A549 (cell line): ENCODE results near the gene ARL3. TPM values are rescaled to one million over a fixed set of nuclear protein-coding genes. Genes with fewer than 3 reads are reported as not detected.

ENCODE experiments used
- ATAC-seq, 2 experiments: fragments of 200-7000 bp in 1 of 2; fragments of >200 bp in 1 of 2; cut with Nextera tagmentation in 1 of 2; cut with Tn5 transposase in 1 of 2; 3 replicates each; pipeline versions ENCODE4 v1.8.0 to v1.9.1; 2018 to 2020; ENCODE audit warnings: mild to moderate bottlenecking in 1 of 2, moderate library complexity in 1 of 2
- CTCF ChIA-PET: fragments of 300-600 bp; sonication (Branson Sonifier 250); formaldehyde crosslinking; extraction: SDS; loops from one replicate; lab custom pipeline; 2021; ENCODE audit warnings: antibody characterized with exemption, inconsistent platforms; lab: Yijun Ruan, JAX
- POLR2A ChIA-PET: fragments of 350-600 bp; formaldehyde crosslinking; extraction: SDS; loops from one replicate; lab custom pipeline; 2021; ENCODE audit warnings: antibody characterized with exemption, inconsistent platforms; lab: Yijun Ruan, JAX
- DNase-seq, 2 experiments: peaks; one replicate each; pipeline versions ENCODE4 v3.0.0 to v3.0.0-alpha.2; 2011 to 2016; ENCODE audit warnings: low read depth in 1 of 2, low spot score in 1 of 2
- FAIRE-seq: peaks from 2 replicates; lab custom pipeline; 2011; peaks lifted over from hg19 to GRCh38; lab: Jason Lieb, UNC
- H3K27ac ChIP-seq, 2 experiments: fragments of >200 bp; sonication (Bioruptor Twin); formaldehyde crosslinking; 3 replicates each; pipeline ENCODE4 v1.5.1; 2016 to 2017
- H3K4me1 ChIP-seq: fragments of >200 bp; sonication (Bioruptor Twin); formaldehyde crosslinking; 3 replicates; pipeline ENCODE4 v1.6.1; 2016
- H3K4me2 ChIP-seq: fragments of >200 bp; sonication (Bioruptor Twin); formaldehyde crosslinking; 3 replicates; pipeline ENCODE4 v1.6.1; 2016
- H3K4me3 ChIP-seq: fragments of >200 bp; sonication (Bioruptor Twin); formaldehyde crosslinking; 3 replicates; pipeline ENCODE4 v1.5.1; 2016
- H3K9me3 ChIP-seq: fragments of >200 bp; sonication (Bioruptor Twin); formaldehyde crosslinking; 3 replicates; pipeline ENCODE4 v1.6.1; 2016
- BHLHE40 ChIP-seq: IDR thresholded peaks from 2 replicates; pipeline ENCODE4 v1.6.1; 2012; ENCODE audit warnings: low read depth, low read length, inconsistent platforms
- CBX2 ChIP-seq: fragments of 200-600 bp; sonication (generic); IDR thresholded peaks from 2 replicates; pipeline ENCODE4 v1.6.1; 2016; ENCODE audit warnings: low read depth, mild to moderate bottlenecking, borderline replicate concordance
- EP300 ChIP-seq, 2 experiments: fragments of >200 bp; sonication (Bioruptor Twin); formaldehyde crosslinking; IDR thresholded peaks; 2 replicates in 1 of 2; 3 replicates in 1 of 2; pipeline ENCODE4 v1.6.1; 2016 to 2017
- FOSB ChIP-seq: fragments of 250-450 bp; sonication (Bioruptor Pico); IDR thresholded peaks from 2 replicates; pipeline ENCODE4 v1.5.0; 2020; ENCODE audit warnings: mild to moderate bottlenecking, moderate library complexity
- FOXS1 ChIP-seq: fragments of 250-450 bp; sonication (Bioruptor Pico); IDR thresholded peaks from 2 replicates; pipeline ENCODE4 v1.5.0; 2020; ENCODE audit warnings: mild to moderate bottlenecking, moderate library complexity
- HDAC2 ChIP-seq: fragments of 200-600 bp; sonication (generic); IDR thresholded peaks from 2 replicates; pipeline ENCODE4 v1.6.1; 2016
- HEYL ChIP-seq: fragments of 250-450 bp; sonication (Bioruptor Pico); IDR thresholded peaks from 2 replicates; pipeline ENCODE4 v1.8.0; 2021; ENCODE audit warnings: mild to moderate bottlenecking, moderate library complexity
- MAFK ChIP-seq: fragments of 450-650 bp; IDR thresholded peaks from 2 replicates; pipeline ENCODE4 v1.6.1; 2014; ENCODE audit not compliant: partially characterized antibody
- MYC ChIP-seq: IDR thresholded peaks from 2 replicates; pipeline ENCODE4 v1.6.1; 2012; ENCODE audit warnings: mild to moderate bottlenecking, inconsistent platforms, low read length, improper control_type of control experiment, borderline replicate concordance
- NFE2L2 ChIP-seq: fragments of 150-350 bp; conservative IDR thresholded peaks from 2 replicates; pipeline ENCODE4 v1.6.1; 2014; ENCODE audit warnings: low read length
- NR3C1 ChIP-seq: fragments of >200 bp; sonication (Bioruptor Twin); formaldehyde crosslinking; IDR thresholded peaks from 3 replicates; pipeline ENCODE4 v1.6.1; 2017
- POLR2AphosphoS2 ChIP-seq: conservative IDR thresholded peaks from 2 replicates; pipeline ENCODE4 v1.6.1; 2012; ENCODE audit warnings: low read length, improper control_type of control experiment, inconsistent platforms
- RFX5 ChIP-seq: fragments of 450-650 bp; IDR thresholded peaks from 2 replicates; pipeline ENCODE4 v1.7.1; 2014; ENCODE audit warnings: antibody characterized with exemption, mild to moderate bottlenecking, moderate library complexity
- SMC3 ChIP-seq: fragments of >200 bp; sonication (Bioruptor Twin); formaldehyde crosslinking; IDR thresholded peaks from 3 replicates; pipeline ENCODE4 v1.6.1; 2018; ENCODE audit warnings: inconsistent platforms
- SREBF2 ChIP-seq: fragments of 450-650 bp; IDR thresholded peaks from 2 replicates; pipeline ENCODE4 v1.6.1; 2014; ENCODE audit warnings: mild to moderate bottlenecking, moderate library complexity
- TFCP2L1 ChIP-seq: fragments of 250-450 bp; sonication (Bioruptor Pico); IDR thresholded peaks from 2 replicates; pipeline ENCODE4 v1.5.0; 2021; ENCODE audit warnings: mild to moderate bottlenecking
- TP53 ChIP-seq: fragments of 250-450 bp; sonication (Bioruptor Pico); IDR thresholded peaks from 2 replicates; pipeline ENCODE4 v1.5.0; 2021; ENCODE audit warnings: mild to moderate bottlenecking, moderate library complexity
- ZC3H11A ChIP-seq: fragments of 450-650 bp; IDR thresholded peaks from 2 replicates; pipeline ENCODE4 v1.6.1; 2014; ENCODE audit warnings: antibody characterized with exemption, mild to moderate bottlenecking
- ZNF302 ChIP-seq: fragments of 250-450 bp; sonication (Bioruptor Pico); IDR thresholded peaks from 2 replicates; pipeline ENCODE4 v1.9.0; 2021; ENCODE audit warnings: inconsistent platforms, mild to moderate bottlenecking, moderate library complexity
- WGBS: methylation state at CpG from one replicate; pipeline ENCODE4 v1.1.6; 2017; ENCODE audit errors: missing lambda C conversion rate; 5-methylcytosine and 5-hydroxymethylcytosine counted together
- polyA plus RNA-seq, 4 experiments: library from polyadenylated mRNA; depleted of rRNA in 3 of 4; stranded (reverse); fragments of >200 nt; fragmentation: RNase III in 1 of 4; extraction: RNeasy Plus Mini Kit Qiagen cat#74134 plus additional on column Dnase treatment in 1 of 4; gene quantifications; 2 replicates in 3 of 4; 3 replicates in 1 of 4; pipeline ENCODE4 v1.2.3, GENCODE V29; 2011 to 2017
- TF ChIP-seq, protein P1 (sequence below): fragments of >200 bp; sonication (Bioruptor Twin); formaldehyde crosslinking; IDR thresholded peaks from 3 replicates; pipeline ENCODE4 v1.6.1; 2016
- TF ChIP-seq, protein P2 (sequence below): fragments of 250-450 bp; sonication (Bioruptor Pico); IDR thresholded peaks from 2 replicates; pipeline ENCODE4 v1.5.0; 2020; ENCODE audit warnings: low read depth, mild to moderate bottlenecking, moderate library complexity
- TF ChIP-seq, protein P3 (sequence below): fragments of 450-650 bp; IDR thresholded peaks from 2 replicates; pipeline ENCODE4 v1.6.1; 2014; ENCODE audit warnings: antibody characterized with exemption
- TF ChIP-seq, protein P4 (sequence below): IDR thresholded peaks from 2 replicates; pipeline ENCODE4 v1.6.1; 2012; ENCODE audit warnings: low read depth, borderline replicate concordance
- TF ChIP-seq, protein P5 (sequence below): fragments of 200-600 bp; sonication (generic); IDR thresholded peaks from 2 replicates; pipeline ENCODE4 v1.6.1; 2016; ENCODE audit warnings: antibody characterized with exemption, mild to moderate bottlenecking, moderate library complexity

The ARL3 gene
- polyA plus RNA-seq, 2 of the 4 experiments (the other 2 are of a cell fraction), result 20.2 to 21.3 TPM

DNA sequence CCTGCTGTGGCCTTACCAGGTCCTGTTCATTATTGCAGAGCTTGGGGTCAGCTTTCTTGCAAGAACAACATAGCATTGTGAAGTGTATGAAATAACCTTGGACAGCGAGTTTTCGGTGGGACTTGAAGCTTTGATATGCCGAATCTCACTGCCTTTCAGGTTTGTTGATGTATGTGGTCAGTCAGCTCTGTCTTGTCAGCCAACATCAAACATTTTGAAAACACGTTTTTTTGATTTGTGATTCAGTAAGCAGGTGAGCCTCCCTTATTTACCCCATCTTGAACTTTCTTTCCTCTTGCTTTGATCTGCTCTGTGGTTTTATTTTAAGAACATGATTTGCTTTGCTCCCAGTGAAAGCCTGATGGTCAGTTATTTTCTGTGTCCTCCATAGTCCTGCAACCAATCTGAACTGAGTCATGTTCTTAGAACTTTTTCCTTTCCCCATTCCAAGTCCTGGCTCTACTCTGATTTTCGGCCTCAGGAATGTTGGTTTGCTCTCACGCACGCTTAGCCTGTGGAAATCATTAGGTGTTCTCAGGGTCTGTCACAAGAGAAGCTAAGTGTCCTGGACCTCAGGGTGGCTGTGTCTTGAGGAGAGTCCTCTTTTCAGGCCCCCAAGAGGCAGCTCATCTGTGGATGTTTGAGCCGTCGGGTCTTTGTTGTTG, 38.2 kb upstream of the ARL3 start:
- no peaks in the 10 kb centered on the region for H3K9me3 ChIP-seq
- ChIA-PET POLR2A (interaction anchor here (1.1 kb wide), 1 partner anchor 9 kb away, joined by 3 read pairs; the partner anchor contains the start of gene WBP1L), CTCF (interaction anchor here (0.8 to 3.3 kb wide), 18 partner anchors 9 to 841 kb away, joined by 3 to 14 read pairs (median 4); partner anchors contain the start of genes ARL3, SFXN2 and WBP1L)
- no peak overlapping the region for H3K4me2 ChIP-seq
- no peak overlapping the region for H3K4me3 ChIP-seq
- TF ChIP-seq HDAC2, result no peak
- TF ChIP-seq NFE2L2, result no peak
- TF ChIP-seq ZNF302 (CRISPR knock-in tag), result no peak
- TF ChIP-seq FOSB (CRISPR knock-in tag), result no peak
- TF ChIP-seq, protein P1, sequence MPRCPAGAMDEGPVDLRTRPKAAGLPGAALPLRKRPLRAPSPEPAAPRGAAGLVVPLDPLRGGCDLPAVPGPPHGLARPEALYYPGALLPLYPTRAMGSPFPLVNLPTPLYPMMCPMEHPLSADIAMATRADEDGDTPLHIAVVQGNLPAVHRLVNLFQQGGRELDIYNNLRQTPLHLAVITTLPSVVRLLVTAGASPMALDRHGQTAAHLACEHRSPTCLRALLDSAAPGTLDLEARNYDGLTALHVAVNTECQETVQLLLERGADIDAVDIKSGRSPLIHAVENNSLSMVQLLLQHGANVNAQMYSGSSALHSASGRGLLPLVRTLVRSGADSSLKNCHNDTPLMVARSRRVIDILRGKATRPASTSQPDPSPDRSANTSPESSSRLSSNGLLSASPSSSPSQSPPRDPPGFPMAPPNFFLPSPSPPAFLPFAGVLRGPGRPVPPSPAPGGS, result no peak
- TF ChIP-seq, protein P2, sequence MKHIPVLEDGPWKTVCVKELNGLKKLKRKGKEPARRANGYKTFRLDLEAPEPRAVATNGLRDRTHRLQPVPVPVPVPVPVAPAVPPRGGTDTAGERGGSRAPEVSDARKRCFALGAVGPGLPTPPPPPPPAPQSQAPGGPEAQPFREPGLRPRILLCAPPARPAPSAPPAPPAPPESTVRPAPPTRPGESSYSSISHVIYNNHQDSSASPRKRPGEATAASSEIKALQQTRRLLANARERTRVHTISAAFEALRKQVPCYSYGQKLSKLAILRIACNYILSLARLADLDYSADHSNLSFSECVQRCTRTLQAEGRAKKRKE (CRISPR knock-in tag), result no peak
- TF ChIP-seq BHLHE40, result no peak
- H3K27ac ChIP-seq, result no peak overlapping the region
- FAIRE-seq (no peak), DNase-seq (no peak), ATAC-seq (no peak; a peak in 1 of 6 replicates)
- 86% methylated on average over 9 of the region's 9 CpGs for WGBS
- H3K4me1 ChIP-seq, result peaks cover 9% of the 10 kb centered on the region

DNA sequence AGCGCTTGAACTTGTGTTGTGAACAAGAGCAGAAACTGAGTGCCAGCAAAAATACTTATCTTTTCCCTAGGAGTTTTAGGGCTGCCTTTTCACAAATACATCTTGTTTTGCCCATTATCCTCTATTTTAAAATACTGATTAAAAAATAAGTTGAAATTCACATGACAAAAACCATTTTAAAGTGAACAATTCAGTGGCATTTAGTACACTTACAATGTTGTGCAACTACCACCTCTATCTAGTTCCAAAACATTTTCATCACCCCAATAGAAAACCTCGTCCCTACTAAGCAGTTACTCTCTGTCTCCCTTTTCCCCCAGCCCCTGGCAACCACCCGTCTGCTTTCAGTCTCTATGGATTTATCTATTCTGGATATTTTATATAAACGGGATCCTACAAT, 31.0 kb upstream of the ARL3 start:
- ATAC-seq (no peak), FAIRE-seq (no peak), DNase-seq (no peak)
- no peak overlapping the region for H3K4me3 ChIP-seq
- 87% methylated on average over 4 of the region's 4 CpGs for WGBS
- peak overlapping the region; percentile 82 for H3K4me2 ChIP-seq
- TF ChIP-seq TP53 (CRISPR knock-in tag) (no peak), FOXS1 (no peak), FOSB (CRISPR knock-in tag) (no peak), NR3C1 (no peak), SREBF2 (no peak), SMC3 (no peak), TFCP2L1 (no peak), BHLHE40 (no peak), MAFK (no peak), CBX2 (no peak), EP300 (IDR thresholded peaks at IDR 0.05) (no peak), MYC (no peak), RFX5 (no peak), ZC3H11A (no peak), HEYL (CRISPR knock-in tag) (no peak), POLR2AphosphoS2 (no peak)
- TF ChIP-seq, protein P3, sequence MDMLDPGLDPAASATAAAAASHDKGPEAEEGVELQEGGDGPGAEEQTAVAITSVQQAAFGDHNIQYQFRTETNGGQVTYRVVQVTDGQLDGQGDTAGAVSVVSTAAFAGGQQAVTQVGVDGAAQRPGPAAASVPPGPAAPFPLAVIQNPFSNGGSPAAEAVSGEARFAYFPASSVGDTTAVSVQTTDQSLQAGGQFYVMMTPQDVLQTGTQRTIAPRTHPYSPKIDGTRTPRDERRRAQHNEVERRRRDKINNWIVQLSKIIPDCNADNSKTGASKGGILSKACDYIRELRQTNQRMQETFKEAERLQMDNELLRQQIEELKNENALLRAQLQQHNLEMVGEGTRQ, result no peak
- TF ChIP-seq, protein P4, sequence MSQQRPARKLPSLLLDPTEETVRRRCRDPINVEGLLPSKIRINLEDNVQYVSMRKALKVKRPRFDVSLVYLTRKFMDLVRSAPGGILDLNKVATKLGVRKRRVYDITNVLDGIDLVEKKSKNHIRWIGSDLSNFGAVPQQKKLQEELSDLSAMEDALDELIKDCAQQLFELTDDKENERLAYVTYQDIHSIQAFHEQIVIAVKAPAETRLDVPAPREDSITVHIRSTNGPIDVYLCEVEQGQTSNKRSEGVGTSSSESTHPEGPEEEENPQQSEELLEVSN, result no peak
- TF ChIP-seq, protein P5, sequence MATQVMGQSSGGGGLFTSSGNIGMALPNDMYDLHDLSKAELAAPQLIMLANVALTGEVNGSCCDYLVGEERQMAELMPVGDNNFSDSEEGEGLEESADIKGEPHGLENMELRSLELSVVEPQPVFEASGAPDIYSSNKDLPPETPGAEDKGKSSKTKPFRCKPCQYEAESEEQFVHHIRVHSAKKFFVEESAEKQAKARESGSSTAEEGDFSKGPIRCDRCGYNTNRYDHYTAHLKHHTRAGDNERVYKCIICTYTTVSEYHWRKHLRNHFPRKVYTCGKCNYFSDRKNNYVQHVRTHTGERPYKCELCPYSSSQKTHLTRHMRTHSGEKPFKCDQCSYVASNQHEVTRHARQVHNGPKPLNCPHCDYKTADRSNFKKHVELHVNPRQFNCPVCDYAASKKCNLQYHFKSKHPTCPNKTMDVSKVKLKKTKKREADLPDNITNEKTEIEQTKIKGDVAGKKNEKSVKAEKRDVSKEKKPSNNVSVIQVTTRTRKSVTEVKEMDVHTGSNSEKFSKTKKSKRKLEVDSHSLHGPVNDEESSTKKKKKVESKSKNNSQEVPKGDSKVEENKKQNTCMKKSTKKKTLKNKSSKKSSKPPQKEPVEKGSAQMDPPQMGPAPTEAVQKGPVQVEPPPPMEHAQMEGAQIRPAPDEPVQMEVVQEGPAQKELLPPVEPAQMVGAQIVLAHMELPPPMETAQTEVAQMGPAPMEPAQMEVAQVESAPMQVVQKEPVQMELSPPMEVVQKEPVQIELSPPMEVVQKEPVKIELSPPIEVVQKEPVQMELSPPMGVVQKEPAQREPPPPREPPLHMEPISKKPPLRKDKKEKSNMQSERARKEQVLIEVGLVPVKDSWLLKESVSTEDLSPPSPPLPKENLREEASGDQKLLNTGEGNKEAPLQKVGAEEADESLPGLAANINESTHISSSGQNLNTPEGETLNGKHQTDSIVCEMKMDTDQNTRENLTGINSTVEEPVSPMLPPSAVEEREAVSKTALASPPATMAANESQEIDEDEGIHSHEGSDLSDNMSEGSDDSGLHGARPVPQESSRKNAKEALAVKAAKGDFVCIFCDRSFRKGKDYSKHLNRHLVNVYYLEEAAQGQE, result no peak
- H3K4me1 ChIP-seq, result peaks cover 12% of the 10 kb centered on the region; the same call in 1 of the 3 replicates
- no peak overlapping the region for H3K27ac ChIP-seq
- CTCF ChIA-PET, result interaction anchor here (1.0 kb wide), 1 partner anchor 37 kb away, joined by 3 read pairs; no protein-coding TSS in a partner anchor
- H3K9me3 ChIP-seq, result no peaks in the 10 kb centered on the region
- POLR2A ChIA-PET, result no interaction called here
